ENCODE results near the gene APEH. TPM values are rescaled to one million over a fixed set of nuclear protein-coding genes. Genes with fewer than 3 reads are reported as not detected.

APEH gene
- polyA plus RNA-seq, 3 donors: 153 to 162 (median 156) TPM

DNA sequence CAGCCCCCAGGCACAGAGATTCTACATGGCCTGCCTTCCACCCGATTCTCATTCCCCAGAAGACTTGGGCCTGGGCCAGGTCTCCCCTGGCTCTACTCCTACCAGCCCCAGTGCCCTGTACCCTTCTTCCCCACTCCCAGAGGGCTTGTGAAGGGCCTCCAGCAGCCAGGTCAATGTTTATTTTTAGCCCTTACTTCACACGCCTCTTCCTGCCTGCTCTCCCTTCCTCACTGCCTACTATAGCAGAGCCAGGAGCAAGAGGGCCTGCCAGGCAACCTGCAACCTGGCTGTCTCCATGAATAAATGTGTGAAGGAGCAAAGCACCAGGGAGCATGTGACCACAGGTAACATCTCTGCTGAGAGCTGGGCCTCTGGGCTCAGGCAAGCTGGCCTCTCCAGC lies 26.4 kb upstream of the APEH start:
- DNase-seq: no peak

GRCh38 chr3:49648354-49649019 lies 25.7 kb upstream of the APEH start:
- DNase-seq: no peak

DNA sequence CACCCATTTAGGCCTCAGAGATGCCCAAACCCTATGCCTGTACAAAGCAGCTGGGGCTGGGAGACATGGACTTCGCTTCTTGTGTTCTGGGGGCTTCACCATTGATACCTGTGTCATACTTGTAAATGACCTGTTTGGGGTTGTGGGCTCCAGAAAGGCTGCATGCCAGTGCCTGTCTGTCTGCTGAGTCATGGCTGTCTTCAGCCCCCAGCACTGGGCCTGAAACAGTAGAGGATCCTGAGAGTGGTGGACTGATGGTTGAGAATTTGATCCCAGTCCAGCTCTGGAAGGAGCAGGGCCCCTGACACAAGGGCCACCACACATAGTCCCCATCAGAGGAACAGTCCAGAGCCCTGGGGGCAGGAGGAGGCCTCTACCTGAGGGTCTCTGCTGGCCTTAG lies 24.6 kb upstream of the APEH start:
- no peak for DNase-seq

GRCh38 chr3:49650177-49650576 lies 24.0 kb upstream of the APEH start:
- DNase-seq: no peak

GRCh38 chr3:49650637-49651036 lies 23.5 kb upstream of the APEH start:
- no peak for DNase-seq

- no peak for DNase-seq
Measured at GRCh38 chr3:49652218-49652902, 21.8 kb upstream of the APEH start.

DNA sequence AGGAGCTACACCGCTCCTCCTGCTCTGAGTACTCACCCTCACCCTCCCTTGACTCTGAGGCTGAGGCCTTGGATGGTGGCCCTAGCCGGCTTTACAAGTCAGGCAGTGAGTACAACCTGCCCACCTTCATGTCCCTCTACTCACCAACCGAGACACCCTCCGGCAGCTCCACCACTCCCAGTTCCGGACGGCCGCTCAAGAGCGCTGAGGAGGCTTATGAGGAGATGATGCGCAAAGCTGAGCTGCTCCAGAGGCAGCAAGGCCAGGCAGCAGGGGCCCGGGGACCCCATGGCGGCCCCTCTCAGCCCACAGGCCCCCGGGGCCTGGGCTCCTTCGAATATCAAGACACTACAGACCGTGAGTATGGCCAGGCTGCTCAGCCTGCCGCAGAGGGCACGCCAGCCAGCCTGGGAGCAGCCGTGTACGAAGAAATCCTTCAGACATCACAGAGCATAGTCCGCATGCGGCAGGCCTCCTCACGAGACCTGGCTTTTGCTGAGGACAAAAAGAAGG lies 21.2 kb upstream of the APEH start:
- DNase-seq: no peak

GRCh38 chr3:49653621-49654020 lies 20.5 kb upstream of the APEH start:
- peak; percentile 41 for DNase-seq

DNA sequence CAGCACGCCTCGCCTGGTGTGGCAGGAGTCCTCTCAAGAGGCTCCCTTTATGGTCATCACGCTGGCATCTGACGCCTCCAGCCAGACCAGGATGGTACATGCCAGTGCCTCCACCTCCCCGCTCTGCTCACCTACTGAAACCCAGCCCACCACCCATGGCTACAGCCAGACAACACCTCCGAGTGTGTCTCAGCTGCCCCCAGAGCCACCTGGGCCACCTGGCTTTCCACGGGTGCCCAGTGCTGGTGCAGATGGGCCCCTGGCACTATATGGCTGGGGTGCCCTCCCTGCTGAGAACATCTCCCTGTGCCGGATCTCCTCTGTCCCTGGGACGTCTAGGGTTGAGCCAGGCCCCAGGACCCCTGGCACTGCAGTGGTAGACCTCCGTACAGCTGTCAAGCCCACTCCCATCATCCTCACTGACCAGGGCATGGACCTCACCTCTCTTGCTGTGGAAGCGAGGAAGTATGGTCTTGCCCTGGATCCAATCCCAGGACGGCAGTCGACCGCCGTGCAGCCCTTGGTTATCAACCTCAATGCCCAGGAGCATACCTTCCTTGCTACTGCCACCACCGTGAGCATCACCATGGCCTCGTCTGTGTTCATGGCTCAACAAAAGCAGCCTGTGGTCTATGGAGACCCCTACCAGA lies 19.9 kb upstream of the APEH start:
- no peak for DNase-seq

DNA sequence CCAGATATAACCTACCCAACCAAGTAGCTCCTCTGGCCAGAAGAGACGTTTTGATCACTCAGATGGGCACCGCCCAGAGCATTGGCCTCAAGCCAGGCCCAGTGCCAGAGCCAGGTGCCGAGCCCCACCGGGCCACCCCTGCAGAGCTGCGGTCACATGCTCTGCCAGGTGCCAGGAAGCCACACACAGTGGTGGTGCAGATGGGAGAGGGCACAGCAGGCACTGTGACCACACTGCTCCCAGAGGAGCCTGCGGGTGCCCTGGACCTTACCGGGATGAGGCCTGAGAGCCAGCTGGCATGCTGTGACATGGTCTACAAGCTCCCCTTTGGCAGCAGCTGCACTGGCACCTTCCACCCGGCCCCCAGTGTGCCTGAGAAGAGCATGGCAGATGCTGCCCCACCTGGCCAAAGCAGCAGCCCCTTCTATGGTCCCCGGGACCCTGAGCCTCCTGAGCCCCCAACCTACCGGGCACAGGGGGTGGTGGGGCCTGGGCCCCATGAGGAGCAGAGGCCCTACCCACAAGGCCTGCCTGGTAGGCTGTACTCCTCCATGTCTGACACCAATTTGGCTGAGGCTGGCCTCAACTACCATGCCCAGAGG lies 19.1 kb upstream of the APEH start:
- DNase-seq: no peak

DNA sequence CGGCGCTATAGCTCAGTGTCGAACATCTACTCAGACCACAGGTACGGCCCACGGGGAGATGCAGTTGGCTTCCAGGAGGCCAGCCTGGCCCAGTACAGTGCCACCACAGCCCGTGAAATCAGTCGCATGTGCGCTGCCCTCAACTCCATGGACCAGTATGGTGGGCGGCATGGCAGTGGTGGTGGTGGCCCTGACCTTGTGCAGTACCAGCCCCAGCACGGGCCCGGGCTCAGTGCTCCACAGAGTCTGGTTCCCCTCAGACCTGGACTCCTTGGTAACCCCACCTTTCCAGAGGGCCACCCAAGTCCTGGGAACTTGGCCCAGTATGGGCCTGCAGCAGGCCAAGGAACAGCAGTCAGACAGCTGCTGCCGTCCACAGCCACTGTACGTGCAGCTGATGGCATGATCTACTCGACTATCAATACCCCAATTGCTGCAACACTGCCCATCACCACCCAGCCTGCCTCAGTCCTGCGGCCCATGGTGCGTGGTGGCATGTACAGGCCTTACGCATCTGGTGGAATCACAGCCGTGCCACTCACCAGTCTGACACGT lies 18.3 kb upstream of the APEH start:
- DNase-seq: no peak

DNA sequence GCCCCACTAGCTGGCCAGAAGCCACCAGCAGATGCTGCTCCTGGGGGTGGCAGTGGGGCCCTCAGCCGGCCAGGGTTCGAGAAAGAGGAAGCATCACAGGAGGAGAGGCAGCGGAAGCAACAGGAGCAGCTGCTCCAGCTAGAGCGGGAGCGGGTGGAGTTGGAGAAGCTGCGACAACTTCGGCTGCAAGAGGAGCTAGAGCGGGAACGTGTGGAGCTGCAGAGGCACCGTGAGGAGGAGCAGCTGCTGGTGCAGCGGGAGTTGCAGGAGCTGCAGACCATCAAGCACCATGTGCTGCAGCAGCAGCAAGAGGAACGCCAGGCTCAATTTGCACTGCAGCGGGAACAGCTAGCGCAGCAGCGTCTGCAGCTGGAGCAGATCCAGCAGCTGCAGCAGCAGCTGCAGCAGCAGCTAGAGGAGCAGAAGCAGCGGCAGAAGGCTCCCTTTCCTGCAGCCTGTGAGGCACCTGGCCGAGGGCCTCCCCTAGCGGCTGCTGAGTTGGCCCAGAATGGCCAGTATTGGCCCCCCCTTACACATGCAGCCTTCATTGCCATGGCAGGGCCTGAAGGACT lies 17.5 kb upstream of the APEH start:
- DNase-seq: no peak

DNA sequence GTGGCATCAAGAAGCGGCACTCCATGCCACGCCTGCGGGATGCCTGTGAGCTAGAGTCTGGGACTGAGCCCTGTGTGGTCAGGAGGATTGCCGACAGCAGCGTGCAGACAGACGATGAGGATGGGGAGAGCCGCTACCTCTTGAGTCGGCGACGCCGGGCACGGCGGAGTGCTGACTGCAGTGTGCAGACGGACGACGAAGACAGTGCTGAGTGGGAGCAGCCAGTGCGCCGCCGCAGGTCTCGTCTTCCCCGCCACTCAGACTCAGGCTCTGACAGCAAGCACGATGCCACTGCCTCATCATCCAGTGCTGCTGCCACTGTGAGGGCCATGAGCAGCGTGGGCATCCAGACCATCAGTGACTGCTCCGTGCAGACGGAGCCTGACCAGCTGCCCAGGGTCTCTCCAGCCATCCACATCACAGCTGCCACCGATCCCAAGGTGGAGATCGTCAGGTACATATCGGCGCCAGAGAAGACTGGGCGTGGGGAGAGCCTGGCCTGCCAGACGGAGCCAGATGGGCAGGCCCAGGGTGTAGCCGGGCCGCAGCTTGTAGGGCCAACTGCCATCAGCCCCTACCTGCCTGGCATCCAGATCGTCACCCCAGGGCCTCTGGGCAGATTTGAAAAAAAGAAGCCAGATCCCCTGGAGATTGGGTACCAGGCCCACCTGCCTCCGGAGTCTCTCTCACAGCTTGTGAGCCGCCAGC lies 16.8 kb upstream of the APEH start:
- DNase-seq: no peak

GRCh38 chr3:49658711-49659110 lies 15.4 kb upstream of the APEH start:
- DNase-seq: no peak

- DNase-seq: no peak
Measured at GRCh38 chr3:49659756-49660155, 14.4 kb upstream of the APEH start.

DNA sequence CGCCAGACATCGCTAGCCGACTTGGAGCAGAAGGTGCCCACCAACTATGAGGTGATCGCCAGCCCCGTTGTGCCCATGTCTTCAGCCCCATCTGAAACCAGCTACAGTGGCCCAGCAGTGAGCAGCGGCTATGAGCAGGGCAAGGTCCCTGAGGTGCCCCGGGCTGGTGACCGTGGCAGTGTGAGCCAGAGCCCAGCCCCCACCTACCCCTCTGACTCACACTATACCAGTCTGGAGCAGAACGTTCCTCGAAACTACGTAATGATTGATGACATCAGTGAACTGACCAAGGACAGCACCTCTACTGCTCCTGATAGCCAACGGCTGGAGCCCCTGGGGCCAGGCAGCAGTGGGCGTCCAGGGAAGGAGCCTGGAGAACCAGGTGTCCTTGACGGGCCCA lies 12.9 kb upstream of the APEH start:
- no peak for DNase-seq

DNA sequence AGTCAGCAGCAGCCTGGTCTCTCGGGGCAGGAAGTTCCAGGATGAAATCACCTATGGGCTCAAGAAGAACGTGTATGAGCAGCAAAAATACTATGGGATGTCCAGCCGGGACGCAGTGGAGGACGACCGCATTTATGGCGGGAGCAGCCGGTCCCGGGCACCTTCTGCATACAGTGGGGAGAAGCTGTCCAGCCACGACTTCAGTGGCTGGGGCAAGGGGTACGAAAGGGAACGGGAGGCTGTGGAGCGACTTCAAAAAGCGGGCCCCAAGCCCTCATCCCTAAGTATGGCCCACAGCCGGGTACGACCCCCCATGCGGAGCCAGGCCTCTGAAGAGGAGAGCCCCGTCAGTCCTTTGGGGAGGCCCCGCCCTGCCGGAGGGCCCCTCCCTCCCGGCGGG lies 12.1 kb upstream of the APEH start:
- no peak for DNase-seq

DNA sequence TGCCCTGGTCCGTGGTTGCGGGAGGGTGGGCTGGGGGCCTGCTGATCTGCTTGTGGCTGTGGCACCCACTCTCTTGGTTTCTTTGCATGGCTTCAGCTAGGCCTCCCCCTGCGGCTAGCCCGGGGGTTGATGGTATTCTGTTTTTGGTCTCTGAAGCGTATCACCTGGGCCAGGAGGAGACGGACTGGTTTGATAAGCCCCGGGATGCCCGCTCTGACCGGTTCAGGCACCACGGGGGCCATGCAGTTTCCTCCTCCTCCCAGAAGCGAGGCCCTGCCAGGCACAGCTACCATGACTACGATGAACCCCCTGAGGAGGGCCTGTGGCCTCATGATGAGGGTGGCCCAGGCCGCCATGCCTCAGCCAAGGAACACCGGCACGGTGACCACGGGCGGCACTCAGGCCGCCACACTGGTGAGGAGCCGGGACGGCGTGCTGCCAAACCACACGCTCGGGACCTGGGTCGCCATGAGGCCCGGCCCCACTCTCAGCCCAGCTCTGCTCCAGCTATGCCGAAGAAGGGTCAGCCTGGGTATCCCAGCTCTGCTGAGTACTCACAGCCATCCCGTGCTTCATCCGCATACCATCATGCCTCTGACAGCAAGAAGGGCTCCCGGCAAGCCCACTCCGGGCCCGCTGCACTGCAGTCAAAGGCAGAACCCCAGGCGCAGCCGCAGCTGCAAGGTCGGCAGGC lies 11.3 kb upstream of the APEH start:
- DNase-seq: no peak

GRCh38 chr3:49663831-49664230 lies 10.3 kb upstream of the APEH start:
- DNase-seq: no peak

DNA sequence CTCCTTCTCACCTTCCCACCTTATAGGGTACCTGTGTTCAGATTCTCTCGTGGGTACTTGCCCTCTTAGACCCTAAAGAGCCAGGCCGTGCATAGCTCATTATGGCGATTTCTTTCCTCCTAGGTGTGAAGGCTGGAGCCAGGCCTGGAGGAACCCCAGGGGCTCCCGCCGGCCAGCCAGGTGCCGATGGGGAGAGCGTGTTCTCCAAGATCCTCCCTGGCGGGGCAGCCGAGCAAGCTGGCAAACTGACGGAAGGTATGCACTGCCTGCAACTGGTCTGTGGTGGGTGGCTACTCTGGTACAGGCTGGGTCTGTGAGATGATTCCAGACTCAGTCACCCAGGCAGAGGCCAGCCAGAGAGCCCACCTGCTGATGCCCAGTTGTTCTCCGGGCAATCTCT lies 9.9 kb upstream of the APEH start:
- DNase-seq: no peak
